ENCODE results near the gene FAM177A1.

DNA sequence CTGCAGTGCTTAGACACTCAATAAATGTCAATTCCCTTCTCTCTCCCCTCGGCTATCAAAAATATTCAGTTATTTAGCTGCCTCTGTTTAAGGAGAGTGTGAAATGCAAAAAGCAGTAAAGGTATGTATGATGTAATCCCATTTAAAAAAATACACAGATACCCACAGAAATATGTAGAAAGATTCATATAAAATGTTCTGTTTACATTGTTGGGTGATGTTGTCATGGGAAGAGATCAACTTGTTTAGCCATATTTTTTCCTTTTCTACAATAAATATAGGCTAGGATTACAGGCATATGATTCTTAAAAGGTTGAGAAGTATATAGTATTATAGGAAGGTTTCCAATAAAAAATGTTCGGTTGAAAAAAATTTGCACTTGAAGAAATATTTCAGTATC is 68.0 kb downstream of the FAM177A1 start:
- TF ChIP-seq MAZ (CRISPR knock-in tag; conservative IDR thresholded peaks at IDR 0.05 in 1 of 2, IDR thresholded peaks at IDR 0.05 in 1 of 2) (no peak), HNRNPK (IDR thresholded peaks at IDR 0.05; ENCODE audit: low read depth, low read length, poor library complexity, severe bottlenecking) (no peak), POLR2AphosphoS5 (IDR thresholded peaks at IDR 0.05; ENCODE audit: control insufficient read depth, insufficient read depth, low read depth, low read length) (no peak)
- TF ChIP-seq, protein P1, sequence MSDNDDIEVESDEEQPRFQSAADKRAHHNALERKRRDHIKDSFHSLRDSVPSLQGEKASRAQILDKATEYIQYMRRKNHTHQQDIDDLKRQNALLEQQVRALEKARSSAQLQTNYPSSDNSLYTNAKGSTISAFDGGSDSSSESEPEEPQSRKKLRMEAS (CRISPR knock-in tag; IDR thresholded peaks at IDR 0.05): no peak

All from K562 (cell line).